Ectodermal cell (in vitro differentiated cells): ENCODE results near the gene BLVRB.

Source experiments
- H3K27ac ChIP-seq: 2 replicates; pipeline ENCODE4 v1.7.0; 2013; ENCODE audit warnings: mild to moderate bottlenecking, low read depth, low read length; ENCODE audit not compliant: insufficient read depth, poor library complexity, severe bottlenecking
- H3K27me3 ChIP-seq: 2 replicates; pipeline ENCODE4 v1.7.0; 2013; ENCODE audit warnings: mild to moderate bottlenecking, low read length; ENCODE audit not compliant: insufficient read depth, control insufficient read depth, poor library complexity, severe bottlenecking
- H3K36me3 ChIP-seq: one replicate; pipeline ENCODE4 v1.7.0; 2013; ENCODE audit warnings: low read length; ENCODE audit not compliant: control insufficient read depth, insufficient read depth
- H3K4me1 ChIP-seq: one replicate; pipeline ENCODE4 v1.7.0; 2013; ENCODE audit warnings: low read length; ENCODE audit not compliant: control insufficient read depth, insufficient read depth
- H3K4me3 ChIP-seq: 2 replicates; pipeline ENCODE4 v1.7.0; 2013; ENCODE audit warnings: low read depth, low read length, control low read depth; ENCODE audit not compliant: insufficient read depth
- H3K9me3 ChIP-seq: 2 replicates; pipeline ENCODE4 v1.7.0; 2013; ENCODE audit warnings: mild to moderate bottlenecking, low read length, moderate library complexity; ENCODE audit not compliant: control insufficient read depth
- WGBS, 2 experiments: methylation state at CpG; one replicate each; pipeline ENCODE4 v1.1.7; 2013; ENCODE audit warnings: missing lambda C conversion rate in 2 of 2; 5-methylcytosine and 5-hydroxymethylcytosine counted together

The BLVRB gene

DNA sequence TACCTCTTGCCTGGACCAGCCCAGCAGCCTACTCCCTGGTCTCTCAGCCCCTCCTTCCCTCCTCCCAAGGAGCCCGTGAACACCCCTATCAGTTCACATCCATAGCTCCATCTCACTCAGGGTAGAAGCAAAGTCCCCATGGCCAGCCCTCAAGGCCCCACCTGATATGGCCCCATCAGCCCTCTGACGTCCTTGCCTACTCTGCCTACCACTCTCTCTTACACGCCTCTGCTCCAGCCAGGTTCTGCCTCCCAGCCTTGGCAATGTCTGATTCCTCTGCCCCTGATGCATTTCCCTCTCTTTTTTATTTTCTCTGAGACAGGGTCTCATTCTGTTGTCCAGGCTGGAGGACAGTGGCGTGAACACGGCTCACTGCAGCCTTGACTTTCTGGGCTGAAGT lies 13.5 kb downstream of the BLVRB start:
- WGBS, 2 experiments: 83 to 84% methylated on average over 5 of the region's 5 CpGs
- no peaks in the 10 kb centered on the region for H3K9me3 ChIP-seq
- no peaks in the 10 kb centered on the region for H3K36me3 ChIP-seq
- no peaks in the 10 kb centered on the region for H3K4me1 ChIP-seq
- H3K27me3 ChIP-seq: no peaks in the 10 kb centered on the region
- H3K27ac ChIP-seq: no peak overlapping the region
- no peak overlapping the region for H3K4me3 ChIP-seq

DNA sequence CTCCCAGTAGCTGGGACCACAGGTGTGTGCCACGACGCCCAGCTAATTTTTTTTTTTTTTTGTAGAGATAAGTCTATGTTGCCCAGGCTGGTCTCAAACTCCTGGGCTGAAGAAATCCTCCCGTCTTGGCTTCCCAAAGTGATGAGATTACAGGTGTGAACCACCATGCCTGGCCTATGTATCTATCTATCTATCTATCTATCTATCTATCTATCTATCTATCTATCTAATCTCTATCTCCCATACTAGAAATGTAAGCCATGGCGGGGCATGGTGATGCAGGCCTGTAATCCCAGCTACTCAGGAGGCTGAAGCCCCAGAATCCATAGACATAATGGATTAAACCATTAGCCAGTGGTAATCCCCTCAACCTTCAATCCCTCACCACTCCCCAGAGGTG lies 14.9 kb downstream of the BLVRB start:
- WGBS, 2 experiments: 85 to 92% methylated on average over 4 of the region's 4 CpGs

DNA sequence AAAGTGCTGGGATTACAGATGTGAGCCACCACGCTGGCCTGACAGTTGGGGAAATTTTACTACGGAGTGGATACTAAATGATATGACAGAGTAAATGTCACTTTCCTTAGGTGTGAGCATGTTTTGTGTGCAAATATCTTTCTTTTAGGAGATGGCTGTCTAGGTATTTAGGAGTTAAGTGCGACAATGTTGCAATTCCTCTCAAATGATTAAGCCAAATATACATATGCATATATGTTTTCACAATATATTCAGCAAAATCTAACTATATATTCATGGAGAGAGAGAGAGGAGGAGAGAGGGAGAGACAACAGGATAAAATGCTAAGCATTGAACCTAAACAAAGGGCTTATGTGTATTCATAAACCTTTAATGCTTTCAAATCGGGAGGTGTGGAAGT lies 16.0 kb downstream of the BLVRB start:
- Histone ChIP-seq H3K27ac (no peak overlapping the region), H3K9me3 (no peaks in the 10 kb centered on the region), H3K36me3 (no peaks in the 10 kb centered on the region), H3K4me3 (no peak overlapping the region), H3K4me1 (peaks cover 11% of the 10 kb centered on the region), H3K27me3 (no peaks in the 10 kb centered on the region)
- 94 to 97% methylated on average over 3 to 4 of the region's 4 CpGs for WGBS, 2 experiments

More for the DNA sequence above, 14.9 kb downstream of the BLVRB start:
- peaks cover 8% of the 10 kb centered on the region for H3K4me1 ChIP-seq
- H3K4me3 ChIP-seq: no peak overlapping the region
- H3K9me3 ChIP-seq: no peaks in the 10 kb centered on the region
- no peaks in the 10 kb centered on the region for H3K36me3 ChIP-seq
- no peaks in the 10 kb centered on the region for H3K27me3 ChIP-seq
- H3K27ac ChIP-seq: no peak overlapping the region

- H3K27ac ChIP-seq: peak overlapping the region; percentile 45
- H3K36me3 ChIP-seq: no peaks in the 10 kb centered on the region
- H3K4me1 ChIP-seq: peaks cover 19% of the 10 kb centered on the region
- 83 to 85% methylated on average over 8 of the region's 8 CpGs for WGBS, 2 experiments
- no peaks in the 10 kb centered on the region for H3K9me3 ChIP-seq
- no peaks in the 10 kb centered on the region for H3K27me3 ChIP-seq
- no peak overlapping the region for H3K4me3 ChIP-seq
Observed at GRCh38 chr19:40446263-40446784, 19.2 kb downstream of the BLVRB start.

- H3K4me3 ChIP-seq: no peak overlapping the region
- H3K4me1 ChIP-seq: peaks cover 19% of the 10 kb centered on the region
- peak overlapping the region; percentile 67 for H3K27ac ChIP-seq
- no peaks in the 10 kb centered on the region for H3K9me3 ChIP-seq
- 65 to 67% methylated on average over 9 of the region's 9 CpGs for WGBS, 2 experiments
- H3K36me3 ChIP-seq: no peaks in the 10 kb centered on the region
- no peaks in the 10 kb centered on the region for H3K27me3 ChIP-seq
Observed at GRCh38 chr19:40445780-40446262, 19.7 kb downstream of the BLVRB start.

GRCh38 chr19:40444825-40445312 lies 20.7 kb downstream of the BLVRB start:
- Histone ChIP-seq H3K4me1 (peaks cover 19% of the 10 kb centered on the region), H3K4me3 (peak overlapping the region; percentile 97), H3K36me3 (no peaks in the 10 kb centered on the region), H3K27ac (peak overlapping the region; percentile 93), H3K27me3 (no peaks in the 10 kb centered on the region), H3K9me3 (no peaks in the 10 kb centered on the region)
- 28 to 29% methylated on average over 18 of the region's 18 CpGs for WGBS, 2 experiments

DNA sequence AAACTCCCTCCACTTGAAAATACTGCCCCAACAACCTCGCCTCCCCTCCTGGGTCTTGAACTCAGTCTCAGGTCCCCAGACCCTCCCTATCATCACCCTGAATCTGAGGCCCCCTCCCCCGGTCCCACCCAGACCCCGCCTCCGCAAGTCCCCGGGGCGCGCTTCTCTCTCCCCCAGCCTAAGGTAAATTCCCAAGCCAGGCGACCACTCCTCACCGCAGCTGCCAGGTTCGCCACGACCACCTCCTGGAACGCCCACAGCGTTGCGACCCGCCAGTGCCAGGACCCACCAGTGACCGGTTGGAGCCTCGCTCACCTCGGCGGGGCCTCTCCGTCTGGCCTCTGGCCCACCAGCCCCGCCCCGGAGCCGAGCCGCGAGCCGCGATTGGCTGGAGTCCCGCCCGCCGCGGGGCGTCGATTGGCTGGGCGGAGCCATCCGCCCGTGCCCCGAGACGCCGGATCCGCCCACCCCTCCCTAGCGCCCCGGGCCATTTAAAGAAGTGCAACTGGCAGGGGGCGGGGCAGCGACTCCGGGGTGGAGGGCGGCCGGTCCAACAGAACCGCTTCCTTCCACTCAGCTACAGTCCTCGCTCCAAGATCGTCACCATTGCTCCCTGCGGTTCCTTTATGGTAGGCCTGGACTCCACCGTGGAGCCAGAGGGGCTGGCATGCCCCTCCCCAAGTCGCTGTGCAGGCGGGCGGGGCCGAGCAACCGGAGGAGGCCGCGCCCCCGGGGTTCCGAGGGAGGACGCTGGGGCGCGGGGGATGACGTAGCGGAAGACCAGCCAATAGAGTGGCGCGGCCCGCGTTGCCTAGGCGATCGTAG lies 21.3 kb downstream of the BLVRB start, which contains the start of gene SERTAD3:
Gene SERTAD3, minus strand, starts transcription at position 336 of the 825 bp plus-strand sequence. CDS start 2,255 bp downstream, outside the sequence.
- no peaks in the 10 kb centered on the region for H3K9me3 ChIP-seq
- H3K36me3 ChIP-seq: no peaks in the 10 kb centered on the region
- peak within 1 kb of the TSS; percentile 95 for H3K27ac ChIP-seq
- WGBS, 2 experiments: 0% methylated on average over 72 of the region's 72 CpGs
- no peaks in the 10 kb centered on the region for H3K27me3 ChIP-seq
- H3K4me1 ChIP-seq: peaks cover 19% of the 10 kb centered on the region
- H3K4me3 ChIP-seq: peak within 1 kb of the TSS; percentile 97

DNA sequence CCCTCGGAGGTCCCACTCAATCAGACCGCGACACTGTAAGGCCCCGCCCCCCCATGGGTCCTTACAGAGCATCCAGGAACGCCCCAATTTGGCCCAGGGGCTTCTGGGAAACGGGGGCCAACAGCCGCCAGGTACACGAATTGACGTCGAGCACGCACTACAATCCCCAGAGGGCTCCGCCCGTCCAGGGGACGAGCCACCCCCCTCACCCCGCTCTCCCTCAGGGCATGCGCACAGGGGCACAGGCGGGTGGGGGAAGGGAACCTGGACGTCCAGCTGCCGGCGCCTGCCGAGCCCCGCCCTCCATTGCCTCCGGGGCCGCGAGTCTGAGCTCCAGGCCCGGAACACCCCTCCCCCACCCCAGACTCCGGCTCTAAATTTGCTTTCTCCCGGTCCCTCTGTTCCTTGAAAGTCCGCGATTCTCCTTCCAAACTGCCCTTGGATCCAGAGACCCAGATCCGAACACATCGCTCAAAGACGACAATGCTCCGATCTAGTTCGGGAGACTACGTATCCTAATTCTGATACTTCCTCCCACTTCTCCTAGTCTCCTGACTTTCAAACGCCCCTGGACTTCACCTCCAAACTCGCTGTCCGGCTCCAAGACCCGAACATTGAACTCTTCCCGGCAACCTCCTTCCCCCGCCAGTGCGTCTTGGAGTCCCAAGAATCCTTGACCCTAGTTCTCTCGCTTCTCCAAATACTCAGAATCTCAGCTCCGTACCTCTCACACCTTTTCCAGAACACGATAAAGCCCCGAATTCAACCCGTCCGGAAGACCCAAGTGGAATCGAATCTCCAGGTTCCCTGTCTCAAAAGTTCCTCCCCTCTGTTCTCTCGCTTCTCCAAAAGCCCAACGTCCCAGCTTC lies 22.2 kb downstream of the BLVRB start:
- Histone ChIP-seq H3K4me1 (peaks cover 19% of the 10 kb centered on the region), H3K9me3 (no peaks in the 10 kb centered on the region), H3K27me3 (no peaks in the 10 kb centered on the region), H3K36me3 (no peaks in the 10 kb centered on the region), H3K4me3 (peak overlapping the region; percentile 97), H3K27ac (peak overlapping the region; percentile 95)
- 0% methylated on average over 52 of the region's 52 CpGs for WGBS, 2 experiments

DNA sequence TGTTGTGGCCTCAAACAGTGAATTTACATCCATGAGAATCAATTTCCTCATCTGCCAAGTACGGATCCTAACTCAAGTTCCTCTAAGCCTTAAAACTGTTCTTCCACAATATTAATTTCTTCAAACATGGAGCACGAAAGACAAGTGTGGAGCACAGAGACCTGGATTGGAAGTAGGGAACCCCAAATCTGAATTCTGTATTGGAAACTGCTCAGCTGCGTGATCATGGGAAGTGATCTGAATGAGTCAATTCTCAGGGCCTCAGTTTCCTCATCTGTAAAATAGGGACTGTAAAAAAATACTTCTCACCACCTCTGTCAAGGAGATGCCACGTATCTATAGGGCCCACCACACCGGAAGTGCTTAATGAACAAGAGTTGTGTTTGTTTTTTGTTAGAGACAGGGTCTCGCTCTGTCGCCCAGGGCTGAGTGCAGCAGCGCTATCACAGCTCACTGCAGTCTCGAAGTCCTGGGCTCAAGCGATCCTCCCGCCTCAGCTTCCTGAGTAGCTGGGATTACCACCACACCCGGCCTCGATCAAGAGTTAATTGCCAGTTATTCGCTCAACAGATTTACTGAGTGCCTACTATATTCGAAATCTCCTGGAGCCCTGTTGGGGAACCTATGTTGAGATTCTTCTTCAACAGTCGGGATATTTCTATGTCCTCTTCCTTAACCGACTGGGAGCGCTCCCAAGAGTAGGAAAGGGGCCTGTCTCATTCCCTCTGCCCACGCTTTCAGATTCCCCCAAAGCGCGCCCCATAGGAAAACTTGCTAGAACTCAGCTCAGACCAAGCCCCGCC lies 23.0 kb downstream of the BLVRB start:
- peak overlapping the region; percentile 65 for H3K27ac ChIP-seq
- WGBS, 2 experiments: 30 to 31% methylated on average over 22 of the region's 22 CpGs
- H3K36me3 ChIP-seq: no peaks in the 10 kb centered on the region
- H3K4me3 ChIP-seq: peak overlapping the region; percentile 97
- H3K4me1 ChIP-seq: peaks cover 19% of the 10 kb centered on the region
- no peaks in the 10 kb centered on the region for H3K9me3 ChIP-seq
- no peaks in the 10 kb centered on the region for H3K27me3 ChIP-seq
